K562 treated with DMSO at 1 percent for 4 hours (cell line): ENCODE results near the gene PNMT. TPM values are rescaled to one million over a fixed set of nuclear protein-coding genes. Genes with fewer than 3 reads are reported as not detected.

Experiments
- total RNA-seq: library from RNA; unstranded; fragments of 300-600 nt; gene quantifications from 2 replicates; pipeline ENCODE4 v1.2.3, GENCODE V29; 2022; ENCODE audit not compliant: insufficient read depth

The PNMT gene
- 6.1 and 10.3 TPM in 2 replicates for total RNA-seq

GRCh38 chr17:39667945-39668924 lies at the start of gene PNMT:
Gene PNMT, plus strand, starts transcription at chr17:39668453. Its CDS starts 23 bp downstream, at chr17:39668476.

DNA sequence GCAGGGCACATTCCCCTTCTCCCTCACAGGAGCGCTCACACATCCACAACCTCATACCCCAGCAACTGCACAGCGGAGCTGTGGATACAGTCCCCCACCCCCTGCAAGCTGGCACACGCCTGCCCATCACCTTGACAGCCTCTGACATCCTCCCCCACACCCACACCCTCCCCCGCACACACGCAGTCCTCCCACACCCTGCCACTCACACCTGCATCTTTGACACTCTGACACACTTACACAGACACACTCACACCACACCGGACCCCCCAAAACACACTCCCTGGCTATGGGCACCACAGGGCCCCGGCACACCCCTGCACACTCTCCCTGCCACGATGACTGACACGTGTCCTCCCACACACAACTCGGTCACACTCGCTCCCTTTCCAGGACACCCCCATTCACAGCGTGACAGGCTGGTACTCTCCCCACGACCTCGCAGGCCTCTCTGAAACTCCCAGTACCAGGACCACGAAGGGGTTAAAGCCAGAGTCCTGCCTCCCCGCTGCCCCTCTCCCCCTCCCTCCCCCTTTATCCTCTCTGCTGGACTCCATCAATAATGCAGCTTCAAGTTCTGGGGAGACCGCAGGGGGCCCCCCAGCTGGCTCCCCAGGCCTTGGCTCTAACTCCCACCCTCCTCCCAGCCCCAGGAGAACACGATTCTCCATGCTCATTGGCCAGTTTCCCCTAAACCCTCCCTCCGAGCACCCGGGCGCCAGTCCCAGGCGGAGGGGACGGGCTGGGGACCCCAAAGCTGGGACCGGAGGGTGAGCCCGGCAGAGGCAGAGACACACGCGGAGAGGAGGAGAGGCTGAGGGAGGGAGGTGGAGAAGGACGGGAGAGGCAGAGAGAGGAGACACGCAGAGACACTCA lies 41.8 kb upstream of the PNMT start, which contains the start of gene PPP1R1B:
PPP1R1B (plus strand) TSS at position 782 of the 876 bp plus-strand sequence. CDS start 441 bp downstream, outside the sequence.

GRCh38 chr17:39636927-39637736 lies 31.1 kb upstream of the PNMT start, which contains the start of gene STARD3:
Gene STARD3, plus strand, starts transcription at chr17:39637144. Its CDS starts 16,388 bp downstream, at chr17:39653532.

GRCh38 chr17:39664581-39665561 lies 3.4 kb upstream of the PNMT start, which contains the start of gene TCAP:
Gene TCAP, plus strand, starts transcription at chr17:39665349. Its CDS starts 11 bp downstream, at chr17:39665360.

DNA sequence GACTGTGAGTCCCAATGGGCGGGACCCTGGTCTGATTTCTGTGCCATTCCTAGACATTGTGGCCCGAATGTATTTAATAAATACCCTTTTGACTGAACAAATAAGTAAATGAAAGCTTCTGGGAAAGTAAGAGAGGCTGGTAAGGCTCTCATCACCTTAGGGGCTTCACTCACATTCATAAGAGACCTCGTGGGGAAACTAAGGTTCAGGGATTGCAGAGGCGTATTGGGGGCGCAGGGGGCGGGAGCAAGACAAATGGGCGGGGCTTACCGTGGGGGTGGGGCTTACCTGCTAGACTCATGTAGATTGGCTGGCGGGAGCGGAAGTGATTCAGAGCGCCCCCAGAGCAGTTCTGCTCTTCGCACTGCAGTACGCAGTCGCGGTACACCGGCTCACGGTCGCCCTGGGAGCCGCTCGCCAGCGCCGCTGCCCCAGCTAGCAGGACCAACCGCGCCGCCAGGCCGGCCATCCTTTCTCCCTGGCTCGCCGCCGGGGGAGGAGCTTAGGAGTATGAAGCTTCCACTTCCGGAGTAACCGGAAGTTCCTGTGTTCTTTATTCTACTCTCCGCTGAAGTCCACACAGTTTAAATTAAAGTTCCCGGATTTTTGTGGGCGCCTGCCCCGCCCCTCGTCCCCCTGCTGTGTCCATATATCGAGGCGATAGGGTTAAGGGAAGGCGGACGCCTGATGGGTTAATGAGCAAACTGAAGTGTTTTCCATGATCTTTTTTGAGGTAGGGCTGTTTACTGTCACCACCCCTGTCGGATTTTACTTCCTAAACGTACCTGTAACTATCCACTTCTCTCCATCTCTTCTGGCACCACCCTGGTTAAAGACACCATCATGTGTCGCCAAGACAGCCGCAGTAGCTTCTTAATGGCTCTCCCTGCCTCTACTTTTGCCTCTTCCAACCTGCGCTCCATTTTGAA lies 19.6 kb downstream of the PNMT start, which contains the start of gene PGAP3:
PGAP3 (minus strand) TSS at position 512 of the 929 bp plus-strand sequence; CDS start at position 469, 43 bp downstream.

GRCh38 chr17:39699818-39700147 lies 31.5 kb downstream of the PNMT start, which contains the start of gene ERBB2:
Gene ERBB2, plus strand, starts transcription at chr17:39700064. Its CDS starts 175 bp downstream, at chr17:39700239.

Other genes with a start within 250 kb of the PNMT start
- gene MED1, start 217.2 kb upstream of the PNMT start, total RNA-seq: 17.0 and 21.8 TPM in 2 replicates
- gene CDK12, start 207.0 kb upstream of the PNMT start, total RNA-seq: 22.8 and 31.0 TPM in 2 replicates
- gene NEUROD2, start 60.5 kb upstream of the PNMT start, total RNA-seq: not detected in 2 replicates
- gene PPP1R1B, start 41.5 kb upstream of the PNMT start, total RNA-seq: not detected in 2 replicates
- gene STARD3, start 31.3 kb upstream of the PNMT start, total RNA-seq: 79.9 and 98.4 TPM in 2 replicates
- gene TCAP, start 3.1 kb upstream of the PNMT start, total RNA-seq: 5.2 and 8.3 TPM in 2 replicates
- gene PGAP3, start 19.6 kb downstream of the PNMT start, total RNA-seq: 7.6 and 8.4 TPM in 2 replicates
- gene ERBB2, start 31.6 kb downstream of the PNMT start, total RNA-seq: 2.9 and 3.3 TPM in 2 replicates
- gene MIEN1, start 62.1 kb downstream of the PNMT start, total RNA-seq: 67.6 and 81.3 TPM in 2 replicates
- gene GRB7, start 69.5 kb downstream of the PNMT start, total RNA-seq: 3.2 and 5.1 TPM in 2 replicates
- 0.47 TPM in 1 of 2 replicates, not detected in the other for gene IKZF3, start 195.9 kb downstream of the PNMT start, total RNA-seq
- gene ZPBP2, start 199.7 kb downstream of the PNMT start, total RNA-seq: not detected in 2 replicates